T follicular helper cell (primary cell): ENCODE results near the gene GBGT1.

Source experiments
- DNase-seq: peaks from one replicate; pipeline ENCODE4 v3.0.0-alpha.2; 2020; ENCODE audit warnings: low read depth

Gene GBGT1

GRCh38 chr9:133125941-133126696, 37.6 kb downstream of the GBGT1 start:
- no peak for DNase-seq

GRCh38 chr9:133124907-133125275, 38.8 kb downstream of the GBGT1 start:
- DNase-seq: no peak

GRCh38 chr9:133124123-133124906, 39.4 kb downstream of the GBGT1 start:
- no peak for DNase-seq

- DNase-seq: no peak
Observed at GRCh38 chr9:133122935-133123611, 40.6 kb downstream of the GBGT1 start.

GRCh38 chr9:133122605-133122934, 41.1 kb downstream of the GBGT1 start:
- DNase-seq: no peak

- DNase-seq: no peak
Observed at GRCh38 chr9:133121915-133122550, 41.7 kb downstream of the GBGT1 start.

GRCh38 chr9:133121198-133121914, 42.4 kb downstream of the GBGT1 start, which contains the start of gene RALGDS:
RALGDS (minus strand) TSS chr9:133121240; CDS start chr9:133121154, 86 bp downstream.
- DNase-seq: peak; percentile 92

- no peak for DNase-seq
Observed at GRCh38 chr9:133120501-133121197, 43.1 kb downstream of the GBGT1 start.

GRCh38 chr9:133119846-133120500, 43.7 kb downstream of the GBGT1 start:
- no peak for DNase-seq

- DNase-seq: no peak
Observed at GRCh38 chr9:133119103-133119845, 44.4 kb downstream of the GBGT1 start.

GRCh38 chr9:133118568-133118967, 45.1 kb downstream of the GBGT1 start:
- no peak for DNase-seq

GRCh38 chr9:133118179-133118520, 45.6 kb downstream of the GBGT1 start:
- DNase-seq: no peak

- DNase-seq: no peak
Observed at GRCh38 chr9:133117271-133118178, 46.2 kb downstream of the GBGT1 start.

GRCh38 chr9:133116346-133117231, 47.1 kb downstream of the GBGT1 start:
- no peak for DNase-seq

GRCh38 chr9:133115604-133116345, 47.9 kb downstream of the GBGT1 start:
- DNase-seq: peak; percentile 33

GRCh38 chr9:133114886-133115603, 48.7 kb downstream of the GBGT1 start:
- no peak for DNase-seq
